Activated T-cell treated with anti-CD3 and anti-CD28 coated beads, Interleukin-2, amount 50 U/mL, for 24 hours (primary cell): ENCODE data around the gene TNFAIP8L1.

Experiments used
- DNase-seq: peaks from one replicate; pipeline ENCODE4 v3.0.0-alpha.2; 2020
- H3K27ac Mint-ChIP-seq: 2 replicates; pipeline ENCODE4 v1.8.0; 2020; ENCODE audit warnings: mild to moderate bottlenecking, mixed read lengths
- H3K27me3 Mint-ChIP-seq: 2 replicates; pipeline ENCODE4 v1.8.0; 2020; ENCODE audit warnings: mixed read lengths
- H3K36me3 Mint-ChIP-seq: 2 replicates; pipeline ENCODE4 v1.8.0; 2020; ENCODE audit warnings: low read depth, mixed read lengths
- H3K4me1 Mint-ChIP-seq: 2 replicates; pipeline ENCODE4 v1.8.0; 2020; ENCODE audit warnings: low read depth, mixed read lengths
- H3K4me3 Mint-ChIP-seq: 2 replicates; pipeline ENCODE4 v1.8.0; 2020; ENCODE audit warnings: mild to moderate bottlenecking, moderate library complexity, mixed read lengths
- H3K9me3 Mint-ChIP-seq: 2 replicates; pipeline ENCODE4 v1.8.0; 2020; ENCODE audit warnings: mixed read lengths

TNFAIP8L1 gene

GRCh38 chr19:4692251-4693077 is 53.1 kb downstream of the TNFAIP8L1 start:
- H3K4me1 Mint-ChIP-seq = peaks cover 2% of the 10 kb centered on the region
- no peak for DNase-seq
- no peaks in the 10 kb centered on the region for H3K9me3 Mint-ChIP-seq
- H3K36me3 Mint-ChIP-seq = peaks cover 88% of the 10 kb centered on the region
- H3K27me3 Mint-ChIP-seq = no peaks in the 10 kb centered on the region
- H3K4me3 Mint-ChIP-seq = no peak overlapping the region
- no peak overlapping the region for H3K27ac Mint-ChIP-seq

- Mint-ChIP-seq H3K27me3 (no peaks in the 10 kb centered on the region), H3K4me3 (no peak overlapping the region), H3K36me3 (peaks cover 90% of the 10 kb centered on the region), H3K9me3 (no peaks in the 10 kb centered on the region), H3K4me1 (peaks cover 2% of the 10 kb centered on the region), H3K27ac (no peak overlapping the region)
- DNase-seq = no peak
Measured at GRCh38 chr19:4693078-4693350, 53.7 kb downstream of the TNFAIP8L1 start.

DNA sequence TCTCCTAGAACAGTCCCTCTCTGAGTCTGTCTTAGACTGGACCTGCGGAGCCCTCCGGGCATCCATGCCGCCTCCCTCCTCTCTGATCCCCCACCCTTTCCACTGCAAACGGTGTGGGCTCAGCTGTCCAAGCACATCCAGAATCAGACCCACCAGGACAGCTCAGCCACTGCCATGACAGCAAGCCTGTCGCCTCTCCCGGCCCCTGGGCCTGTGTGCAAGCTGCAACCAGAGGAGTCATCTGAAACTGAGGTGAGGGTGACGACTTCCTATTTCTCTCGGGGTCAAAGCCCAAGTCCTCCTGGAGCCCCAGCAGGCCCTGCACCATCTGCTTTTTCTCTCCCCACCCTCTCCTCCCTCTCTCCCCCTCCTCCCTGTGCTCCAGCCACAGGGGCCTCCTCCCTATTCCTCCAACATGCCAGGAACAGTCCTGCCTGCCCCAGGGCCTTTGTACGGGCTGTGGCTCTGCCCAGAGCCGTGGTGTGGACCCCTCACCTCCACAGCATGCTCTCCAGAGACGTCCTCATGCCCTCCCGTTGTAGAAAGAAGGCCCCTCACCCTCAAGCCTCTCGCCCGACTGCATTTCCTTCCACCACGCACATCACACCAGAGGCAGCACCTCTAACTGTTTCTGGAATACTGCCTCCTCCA is 54.3 kb downstream of the TNFAIP8L1 start:
- H3K4me3 Mint-ChIP-seq = no peak overlapping the region
- peaks cover 91% of the 10 kb centered on the region for H3K36me3 Mint-ChIP-seq
- H3K9me3 Mint-ChIP-seq = no peaks in the 10 kb centered on the region
- peak overlapping the region; percentile 44 for H3K27ac Mint-ChIP-seq
- H3K27me3 Mint-ChIP-seq = no peaks in the 10 kb centered on the region
- DNase-seq = no peak
- peaks cover 2% of the 10 kb centered on the region for H3K4me1 Mint-ChIP-seq

DNA sequence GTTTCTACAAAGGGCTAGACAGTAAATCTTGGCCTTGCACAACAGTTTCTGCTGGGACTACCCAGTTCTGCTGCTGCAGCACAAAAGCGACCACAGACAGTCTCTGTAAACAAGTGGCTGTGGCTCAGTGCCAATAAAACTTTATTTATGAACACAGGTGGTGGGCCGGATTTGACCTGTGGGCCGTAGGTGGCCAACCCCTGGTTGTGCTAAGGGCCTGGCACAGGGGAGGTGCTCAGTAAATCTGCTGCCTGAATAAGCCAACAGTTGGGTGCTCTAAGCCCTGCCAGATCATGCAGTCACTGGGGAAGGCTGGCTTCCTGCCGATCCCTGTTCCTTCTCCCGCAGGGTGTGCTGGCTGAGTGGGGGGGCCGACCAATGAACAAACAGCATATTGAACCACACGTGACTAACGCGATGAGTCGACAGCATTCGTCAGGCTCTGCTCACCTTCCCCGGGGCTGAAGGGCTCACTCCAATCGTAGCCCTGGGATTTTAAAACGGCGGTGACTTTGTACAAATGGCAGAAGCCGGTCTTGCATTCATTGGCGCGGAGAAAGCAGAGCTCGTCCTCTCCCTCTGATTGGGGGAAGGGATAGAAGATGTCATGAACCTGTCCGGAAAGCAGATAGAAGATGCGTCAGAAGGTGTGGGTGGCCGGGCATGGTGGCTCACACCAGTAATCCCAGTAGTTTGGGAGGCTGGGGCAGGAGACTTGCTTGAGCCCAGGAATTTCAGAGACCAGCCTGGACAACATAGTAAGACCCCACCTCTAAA is 55.1 kb downstream of the TNFAIP8L1 start:
- no peaks in the 10 kb centered on the region for H3K9me3 Mint-ChIP-seq
- no peak overlapping the region for H3K4me3 Mint-ChIP-seq
- H3K27ac Mint-ChIP-seq = peak overlapping the region; percentile 27
- no peak for DNase-seq
- H3K4me1 Mint-ChIP-seq = peaks cover 2% of the 10 kb centered on the region
- H3K27me3 Mint-ChIP-seq = no peaks in the 10 kb centered on the region
- H3K36me3 Mint-ChIP-seq = peaks cover 92% of the 10 kb centered on the region

DNA sequence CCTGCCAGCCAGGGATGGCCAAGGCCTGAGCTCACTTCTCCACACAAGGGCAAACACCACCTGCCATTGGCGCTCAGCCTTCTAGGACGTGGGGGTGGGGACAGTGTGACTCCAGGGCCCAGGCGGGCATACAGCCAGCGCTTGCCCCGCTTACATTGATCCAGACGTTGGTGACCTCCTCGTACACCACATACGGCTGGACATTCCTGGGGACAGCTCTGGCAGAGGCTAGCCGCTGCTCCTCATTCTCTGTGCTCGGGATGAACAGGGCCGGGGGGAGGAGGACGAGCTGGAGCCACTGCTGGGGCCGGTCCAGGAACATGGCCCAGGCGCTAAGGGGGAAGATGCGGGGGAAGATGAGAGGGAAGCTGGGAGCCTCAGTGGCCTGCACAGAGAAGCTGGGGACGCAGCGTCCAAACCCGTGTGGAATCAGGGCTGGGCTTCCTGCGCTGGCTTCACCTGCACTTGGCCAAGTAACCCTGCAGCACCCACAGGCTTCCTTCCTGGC is 56.0 kb downstream of the TNFAIP8L1 start:
- Mint-ChIP-seq H3K27me3 (no peaks in the 10 kb centered on the region), H3K9me3 (no peaks in the 10 kb centered on the region), H3K36me3 (peaks cover 92% of the 10 kb centered on the region), H3K4me3 (no peak overlapping the region), H3K27ac (no peak overlapping the region), H3K4me1 (peaks cover 2% of the 10 kb centered on the region)
- DNase-seq = no peak

- Mint-ChIP-seq H3K4me1 (peaks cover 2% of the 10 kb centered on the region), H3K4me3 (no peak overlapping the region), H3K27me3 (no peaks in the 10 kb centered on the region), H3K36me3 (peaks cover 95% of the 10 kb centered on the region), H3K9me3 (no peaks in the 10 kb centered on the region), H3K27ac (no peak overlapping the region)
- no peak for DNase-seq
Measured at GRCh38 chr19:4697304-4697703, 58.0 kb downstream of the TNFAIP8L1 start.

- no peaks in the 10 kb centered on the region for H3K9me3 Mint-ChIP-seq
- H3K27ac Mint-ChIP-seq = no peak overlapping the region
- peaks cover 92% of the 10 kb centered on the region for H3K36me3 Mint-ChIP-seq
- DNase-seq = no peak
- H3K27me3 Mint-ChIP-seq = no peaks in the 10 kb centered on the region
- H3K4me3 Mint-ChIP-seq = no peak overlapping the region
- peaks cover 2% of the 10 kb centered on the region for H3K4me1 Mint-ChIP-seq
Measured at GRCh38 chr19:4699826-4700692, 60.7 kb downstream of the TNFAIP8L1 start.

DNA sequence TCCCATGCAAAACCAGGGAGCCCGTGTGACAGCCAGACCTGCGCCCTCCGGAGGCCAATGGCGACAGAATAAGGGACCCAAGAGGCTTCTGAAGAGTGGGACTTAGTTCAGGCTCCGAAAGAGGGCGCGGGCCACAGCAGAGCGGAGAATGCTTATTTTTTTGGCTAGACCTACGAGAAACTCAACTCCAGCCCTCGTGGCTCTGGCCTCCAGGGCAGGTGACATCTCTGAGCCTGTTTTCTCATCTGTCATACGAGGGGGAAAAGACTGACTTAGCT is 61.3 kb downstream of the TNFAIP8L1 start:
- H3K27ac Mint-ChIP-seq = no peak overlapping the region
- no peaks in the 10 kb centered on the region for H3K27me3 Mint-ChIP-seq
- peaks cover 91% of the 10 kb centered on the region for H3K36me3 Mint-ChIP-seq
- H3K4me3 Mint-ChIP-seq = no peak overlapping the region
- H3K9me3 Mint-ChIP-seq = no peaks in the 10 kb centered on the region
- no peak for DNase-seq
- peaks cover 2% of the 10 kb centered on the region for H3K4me1 Mint-ChIP-seq

DNA sequence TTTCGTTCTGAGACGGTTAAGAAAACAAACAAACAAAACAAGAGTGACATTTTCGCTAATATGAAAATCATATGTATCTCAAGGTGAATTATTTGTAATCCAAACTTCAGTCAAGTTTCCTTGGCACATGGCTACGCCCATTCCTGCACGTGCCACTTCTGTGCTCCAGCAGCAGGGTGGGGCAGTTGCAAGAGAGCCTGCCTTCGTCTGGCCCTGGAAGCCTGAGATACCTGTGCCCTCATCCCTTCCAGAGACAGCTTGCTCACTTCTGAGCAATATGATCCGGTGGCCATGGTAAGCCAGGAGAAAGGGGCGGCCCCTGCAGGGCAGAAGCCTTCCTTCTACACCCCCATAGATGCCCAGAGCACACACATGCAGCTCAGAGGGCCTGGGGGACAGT is 62.2 kb downstream of the TNFAIP8L1 start:
- no peak for DNase-seq
- peaks cover 2% of the 10 kb centered on the region for H3K4me1 Mint-ChIP-seq
- peaks cover 88% of the 10 kb centered on the region for H3K36me3 Mint-ChIP-seq
- no peaks in the 10 kb centered on the region for H3K9me3 Mint-ChIP-seq
- H3K27me3 Mint-ChIP-seq = no peaks in the 10 kb centered on the region
- no peak overlapping the region for H3K27ac Mint-ChIP-seq
- no peak overlapping the region for H3K4me3 Mint-ChIP-seq

GRCh38 chr19:4702764-4703163 is 63.4 kb downstream of the TNFAIP8L1 start:
- no peaks in the 10 kb centered on the region for H3K27me3 Mint-ChIP-seq
- no peaks in the 10 kb centered on the region for H3K9me3 Mint-ChIP-seq
- no peaks in the 10 kb centered on the region for H3K4me1 Mint-ChIP-seq
- peaks cover 84% of the 10 kb centered on the region for H3K36me3 Mint-ChIP-seq
- H3K4me3 Mint-ChIP-seq = no peak overlapping the region
- no peak overlapping the region for H3K27ac Mint-ChIP-seq
- DNase-seq = no peak

DNA sequence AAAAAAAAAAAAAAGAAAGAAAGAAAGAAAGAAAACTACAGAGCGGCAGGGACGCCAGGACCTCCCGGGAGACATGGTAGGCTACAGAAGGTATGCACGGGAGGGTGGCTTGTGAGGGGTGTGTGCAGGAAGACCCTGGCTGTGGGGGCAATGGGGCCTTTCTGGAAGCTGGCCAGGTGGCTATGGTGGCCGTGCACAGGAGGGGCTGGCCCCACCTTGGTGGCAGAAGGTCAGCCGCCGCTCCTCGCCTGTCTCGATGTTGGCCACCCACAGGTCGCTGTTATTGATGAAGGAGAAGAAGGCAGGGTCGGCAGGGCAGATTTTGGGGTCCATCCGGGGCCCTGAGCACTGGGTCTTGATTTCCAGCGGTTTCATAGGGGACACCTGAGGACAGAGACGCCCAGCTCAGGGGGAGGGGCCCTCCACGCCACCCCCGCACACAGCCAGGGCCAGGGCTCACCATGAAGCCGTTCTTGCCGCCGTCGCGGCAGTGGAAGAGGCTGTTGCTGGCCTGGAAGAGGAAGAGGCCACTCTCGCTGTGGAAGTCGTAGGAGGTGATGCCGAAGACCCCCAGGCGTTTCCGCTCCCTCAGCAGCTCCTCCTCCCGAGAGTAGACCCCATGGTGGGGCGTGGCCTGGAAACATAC is 64.5 kb downstream of the TNFAIP8L1 start:
- Mint-ChIP-seq H3K4me1 (no peaks in the 10 kb centered on the region), H3K9me3 (no peaks in the 10 kb centered on the region), H3K27ac (no peak overlapping the region), H3K4me3 (no peak overlapping the region), H3K36me3 (peaks cover 84% of the 10 kb centered on the region), H3K27me3 (no peaks in the 10 kb centered on the region)
- no peak for DNase-seq

GRCh38 chr19:4704317-4704673 is 65.0 kb downstream of the TNFAIP8L1 start:
- no peak for DNase-seq
- no peaks in the 10 kb centered on the region for H3K27me3 Mint-ChIP-seq
- no peaks in the 10 kb centered on the region for H3K9me3 Mint-ChIP-seq
- H3K4me3 Mint-ChIP-seq = no peak overlapping the region
- peaks cover 86% of the 10 kb centered on the region for H3K36me3 Mint-ChIP-seq
- H3K27ac Mint-ChIP-seq = no peak overlapping the region
- H3K4me1 Mint-ChIP-seq = peaks cover 3% of the 10 kb centered on the region
